Stimulated activated CD4-positive, alpha-beta T cell treated with anti-CD3 and anti-CD28 coated beads, Interleukin-4, amount 100 ng/mL, for 24 hours (primary cell): ENCODE measurements around the gene FLT3.
A peak's percentile ranks its signal among the peaks of the same experiment; 100 is the strongest.
"Not testable (repeated sequence)": the region's sequence is repeated elsewhere in the genome, so short reads cannot be mapped to it uniquely, and the experiment has no call there.

ENCODE experiments used
- DNase-seq: peaks from one replicate; pipeline ENCODE4 v3.0.0-alpha.2; 2020

The FLT3 gene

GRCh38 chr13:28099396-28100149 is 803 bp downstream of the FLT3 start:
- no peak for DNase-seq

GRCh38 chr13:28097503-28097902 is 2.9 kb downstream of the FLT3 start:
- DNase-seq, result no peak

GRCh38 chr13:28094306-28094705 is 6.1 kb downstream of the FLT3 start:
- no peak for DNase-seq

- DNase-seq, result no peak
Observed at GRCh38 chr13:28093881-28094280, 6.5 kb downstream of the FLT3 start.

- no peak for DNase-seq
Observed at GRCh38 chr13:28092431-28092830, 7.9 kb downstream of the FLT3 start.

- no peak for DNase-seq
Observed at GRCh38 chr13:28089065-28089464, 11.3 kb downstream of the FLT3 start.

- DNase-seq, result not testable (repeated sequence)
Observed at GRCh38 chr13:28077820-28078219, 22.6 kb downstream of the FLT3 start.

- no peak for DNase-seq
Observed at GRCh38 chr13:28077231-28077630, 23.1 kb downstream of the FLT3 start.

- no peak for DNase-seq
Observed at GRCh38 chr13:28071424-28071823, 29.0 kb downstream of the FLT3 start.

GRCh38 chr13:28067491-28067890 is 32.9 kb downstream of the FLT3 start:
- no peak for DNase-seq

- peak; percentile 49 for DNase-seq
Observed at GRCh38 chr13:28058866-28059613, 41.3 kb downstream of the FLT3 start.

- no peak for DNase-seq
Observed at GRCh38 chr13:28056970-28057712, 43.2 kb downstream of the FLT3 start.

- DNase-seq, result no peak
Observed at GRCh38 chr13:28056426-28056825, 44.0 kb downstream of the FLT3 start.

- DNase-seq, result no peak
Observed at GRCh38 chr13:28055357-28055756, 45.0 kb downstream of the FLT3 start.

- DNase-seq, result no peak
Observed at GRCh38 chr13:28052945-28053344, 47.4 kb downstream of the FLT3 start.

GRCh38 chr13:28049880-28050875 is 50.2 kb downstream of the FLT3 start:
- no peak for DNase-seq

- DNase-seq, result no peak
Observed at GRCh38 chr13:28049215-28049614, 51.2 kb downstream of the FLT3 start.

- no peak for DNase-seq
Observed at GRCh38 chr13:28048768-28049167, 51.6 kb downstream of the FLT3 start.

- no peak for DNase-seq
Observed at GRCh38 chr13:28047757-28048388, 52.5 kb downstream of the FLT3 start.

GRCh38 chr13:28046981-28047380 is 53.4 kb downstream of the FLT3 start:
- DNase-seq, result no peak

- no peak for DNase-seq
Observed at GRCh38 chr13:28045861-28046260, 54.5 kb downstream of the FLT3 start.

GRCh38 chr13:28044608-28045007 is 55.8 kb downstream of the FLT3 start:
- no peak for DNase-seq
